ENCODE data around the gene EEIG2.
"Not testable (repeated sequence)": the region's sequence is repeated elsewhere in the genome, so short reads cannot be mapped to it uniquely, and the experiment has no call there.

DNA sequence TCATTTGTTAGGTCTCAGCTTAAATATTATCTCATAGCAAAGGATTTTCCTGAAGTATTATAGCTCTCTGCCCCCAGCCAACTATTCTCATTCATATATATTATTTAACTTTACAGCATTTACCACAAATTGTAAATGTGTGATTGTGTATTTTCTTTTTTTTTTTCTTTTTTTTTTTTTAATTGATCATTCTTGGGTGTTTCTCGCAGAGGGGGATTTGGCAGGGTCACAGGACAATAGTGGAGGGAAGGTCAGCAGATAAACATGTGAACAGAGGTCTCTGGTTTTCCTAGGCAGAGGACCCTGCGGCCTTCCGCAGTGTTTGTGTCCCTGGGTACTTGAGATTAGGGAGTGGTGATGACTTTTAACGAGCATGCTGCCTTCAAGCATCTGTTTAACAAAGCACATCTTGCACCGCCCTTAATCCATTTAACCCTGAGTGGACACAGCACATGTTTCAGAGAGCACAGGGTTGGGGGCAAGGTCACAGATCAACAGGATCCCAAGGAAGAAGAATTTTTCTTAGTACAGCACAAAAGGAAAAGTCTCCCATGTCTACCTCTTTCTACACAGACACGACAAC lies 24.5 kb upstream of the EEIG2 start:
- not testable (repeated sequence) for TF ChIP-seq EP300, POLR2A (IDR thresholded peaks at IDR 0.05)
- TF ChIP-seq, protein P1, sequence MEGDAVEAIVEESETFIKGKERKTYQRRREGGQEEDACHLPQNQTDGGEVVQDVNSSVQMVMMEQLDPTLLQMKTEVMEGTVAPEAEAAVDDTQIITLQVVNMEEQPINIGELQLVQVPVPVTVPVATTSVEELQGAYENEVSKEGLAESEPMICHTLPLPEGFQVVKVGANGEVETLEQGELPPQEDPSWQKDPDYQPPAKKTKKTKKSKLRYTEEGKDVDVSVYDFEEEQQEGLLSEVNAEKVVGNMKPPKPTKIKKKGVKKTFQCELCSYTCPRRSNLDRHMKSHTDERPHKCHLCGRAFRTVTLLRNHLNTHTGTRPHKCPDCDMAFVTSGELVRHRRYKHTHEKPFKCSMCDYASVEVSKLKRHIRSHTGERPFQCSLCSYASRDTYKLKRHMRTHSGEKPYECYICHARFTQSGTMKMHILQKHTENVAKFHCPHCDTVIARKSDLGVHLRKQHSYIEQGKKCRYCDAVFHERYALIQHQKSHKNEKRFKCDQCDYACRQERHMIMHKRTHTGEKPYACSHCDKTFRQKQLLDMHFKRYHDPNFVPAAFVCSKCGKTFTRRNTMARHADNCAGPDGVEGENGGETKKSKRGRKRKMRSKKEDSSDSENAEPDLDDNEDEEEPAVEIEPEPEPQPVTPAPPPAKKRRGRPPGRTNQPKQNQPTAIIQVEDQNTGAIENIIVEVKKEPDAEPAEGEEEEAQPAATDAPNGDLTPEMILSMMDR (IDR thresholded peaks at IDR 0.05) = not testable (repeated sequence)
